HL-60/S4 (cell line): ENCODE measurements around the gene ANO2.

Experiments used
- in situ Hi-C: fragments of 300-500 bp; cut with MboI; formaldehyde crosslinking; loops from 2 replicates; pipeline ENCODE4 v1.14.3; 2022; ENCODE audit warnings: low sequenced_read_pairs

Gene ANO2

DNA sequence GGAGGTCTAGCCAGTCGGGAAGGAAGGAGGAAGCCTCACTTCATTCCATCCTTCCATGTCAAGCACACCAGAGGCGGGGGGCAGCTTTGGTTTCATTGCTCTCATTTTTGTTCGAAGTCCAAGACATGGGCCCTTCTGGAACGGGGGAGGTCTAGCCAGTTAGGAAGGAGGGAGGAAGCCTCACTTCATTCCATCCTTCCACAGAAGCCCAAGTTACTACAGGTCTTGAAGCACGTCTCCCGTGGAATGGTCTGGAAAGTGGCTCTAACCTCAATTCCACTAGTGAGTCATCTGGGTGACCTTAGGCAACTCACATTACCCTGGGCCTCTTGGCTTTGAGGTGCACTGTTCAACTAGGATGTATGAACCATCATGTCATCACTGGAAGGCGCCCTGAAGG is 356.9 kb downstream of the ANO2 start:
- in situ Hi-C loops: no loop called here

DNA sequence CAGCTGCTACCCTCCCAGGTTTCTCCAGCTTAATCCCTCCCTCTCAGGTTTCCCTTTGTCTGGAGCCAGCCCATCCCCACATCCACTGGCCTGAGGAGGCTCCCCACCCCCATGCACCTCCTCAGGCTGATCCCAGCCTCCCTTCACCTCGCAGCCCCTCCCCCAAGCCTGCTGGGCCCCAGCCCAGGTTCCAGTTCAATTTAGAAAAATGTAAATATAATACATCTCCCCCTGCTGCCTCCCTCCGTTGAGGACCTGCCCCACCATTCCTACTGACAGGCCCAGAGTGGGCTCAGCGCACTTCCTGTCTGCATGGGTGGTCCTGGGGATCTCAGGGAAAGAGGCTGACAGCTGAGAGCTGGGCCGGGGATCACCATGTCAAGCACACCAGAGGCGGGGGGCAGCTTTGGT is 357.3 kb downstream of the ANO2 start:
- in situ Hi-C loops: no loop called here

DNA sequence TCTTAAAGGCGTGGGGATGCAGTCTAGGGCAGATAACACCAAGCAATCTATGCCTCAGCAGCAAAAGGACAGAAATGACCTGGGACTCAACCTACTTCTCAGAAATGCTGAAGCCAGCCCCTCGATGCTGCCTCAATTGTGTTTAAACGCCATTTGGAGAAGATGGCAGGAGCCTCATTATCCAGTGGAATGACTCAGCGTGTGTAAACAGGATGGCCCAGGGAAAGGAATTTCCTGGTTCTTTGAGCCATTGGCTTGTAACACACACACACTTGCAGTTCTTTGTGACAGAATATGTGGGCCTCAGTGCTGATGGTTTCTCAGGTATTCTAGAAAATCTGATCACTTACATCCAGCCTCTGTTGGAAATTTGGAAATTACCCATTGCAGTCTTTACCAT is 358.9 kb downstream of the ANO2 start:
- in situ Hi-C loops: no loop called here

DNA sequence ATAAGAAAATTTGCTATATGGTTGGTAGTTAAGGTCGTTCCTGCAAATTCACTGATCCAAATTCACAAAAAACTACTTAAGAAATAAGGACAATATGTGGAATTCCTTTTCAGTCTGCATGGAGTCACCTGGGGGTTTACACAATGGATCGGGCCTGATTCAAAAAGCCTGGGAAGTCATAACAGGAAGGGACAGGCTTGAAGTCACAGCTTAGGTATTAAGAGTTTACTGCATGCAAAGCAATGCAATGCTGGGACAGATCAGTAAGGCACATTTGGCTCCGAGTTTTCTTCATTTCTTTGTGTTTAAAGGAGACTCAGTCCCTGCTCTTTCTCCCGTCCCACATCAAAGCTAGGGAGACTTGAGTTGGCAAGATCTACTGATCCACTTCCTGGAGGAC is 359.9 kb downstream of the ANO2 start:
- in situ Hi-C loops: no loop called here

- in situ Hi-C loops: no loop called here
These were observed 360.5 kb downstream of the ANO2 start for GRCh38 chr12:5584412-5585175.

DNA sequence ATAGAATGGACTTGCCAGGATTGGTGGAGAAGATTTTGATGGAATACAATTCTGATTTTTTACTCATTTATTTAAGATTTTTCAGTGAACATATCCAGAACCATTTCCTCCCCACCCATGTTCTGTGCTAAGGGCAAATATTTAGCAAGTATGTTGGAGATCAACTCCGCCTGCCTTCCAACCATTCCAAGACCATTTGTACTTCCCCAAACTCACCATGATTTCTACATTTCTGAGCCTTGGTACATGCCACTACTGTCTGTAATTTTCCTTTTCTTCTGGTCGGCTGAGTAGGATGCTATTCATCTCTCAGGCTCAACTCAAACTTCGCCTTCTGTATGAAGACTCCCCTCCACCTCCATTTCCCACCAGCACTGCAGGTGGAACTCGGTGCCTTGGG is 362.5 kb downstream of the ANO2 start:
- in situ Hi-C loops: no loop called here

DNA sequence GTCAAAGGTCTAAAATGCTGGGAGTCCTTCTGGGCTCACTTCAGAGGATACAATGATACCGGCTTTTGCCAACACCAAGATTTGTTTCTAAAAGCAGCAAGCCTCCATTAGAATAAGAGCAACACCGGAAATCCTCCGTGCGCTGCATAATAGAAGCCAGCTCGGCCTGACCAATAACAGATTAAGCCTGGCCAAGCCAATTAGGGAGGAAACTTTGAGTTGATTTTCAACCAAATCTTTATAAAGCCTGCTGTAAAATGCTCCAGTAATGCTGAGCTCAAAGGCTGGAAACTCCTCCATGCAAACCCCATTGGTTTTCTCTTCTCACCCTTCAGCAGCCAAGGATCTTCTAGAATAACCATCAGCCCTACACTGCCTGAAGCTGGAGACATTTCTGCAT is 363.0 kb downstream of the ANO2 start:
- in situ Hi-C loops: no loop called here

DNA sequence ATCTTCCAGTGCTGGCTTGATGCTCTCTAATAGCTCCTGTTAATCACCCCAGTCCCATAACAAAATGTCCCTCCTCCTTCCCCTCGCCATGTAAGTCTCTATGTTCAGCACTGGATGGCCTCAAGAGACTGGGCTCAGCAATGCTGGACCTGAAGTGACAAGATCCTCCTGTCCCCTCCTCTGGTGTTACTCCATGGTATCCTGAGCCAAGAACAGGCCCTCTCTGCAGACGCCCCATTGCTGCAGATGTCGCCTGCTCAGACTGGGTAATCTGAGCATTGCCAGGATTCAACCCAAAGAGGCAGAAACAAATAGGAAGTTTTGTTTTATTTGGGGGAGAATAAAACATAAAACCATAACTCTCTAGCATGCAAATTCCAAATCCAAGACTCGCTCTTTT is 363.4 kb downstream of the ANO2 start:
- in situ Hi-C loops: no loop called here

GRCh38 chr12:5581019-5581418 is 364.0 kb downstream of the ANO2 start:
- in situ Hi-C loops: no loop called here

DNA sequence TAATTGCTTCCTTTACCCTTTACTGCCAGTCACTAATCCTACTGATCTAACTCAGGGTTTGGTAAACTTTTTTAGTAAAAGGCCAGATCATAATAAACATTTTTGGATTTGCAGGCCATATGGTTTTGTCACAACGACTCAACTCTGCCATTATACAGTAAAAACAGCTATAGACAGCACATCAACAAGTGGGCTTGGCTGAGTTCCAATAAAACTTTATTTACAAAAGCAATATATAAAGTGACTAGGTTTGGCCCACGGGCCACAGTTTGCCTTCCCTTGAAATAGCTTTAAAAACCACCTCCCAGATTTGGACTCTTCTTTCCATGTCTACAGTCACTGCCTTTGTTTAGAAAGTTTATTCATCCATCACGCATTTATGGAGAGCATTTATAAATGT is 366.3 kb downstream of the ANO2 start:
- in situ Hi-C loops: no loop called here

DNA sequence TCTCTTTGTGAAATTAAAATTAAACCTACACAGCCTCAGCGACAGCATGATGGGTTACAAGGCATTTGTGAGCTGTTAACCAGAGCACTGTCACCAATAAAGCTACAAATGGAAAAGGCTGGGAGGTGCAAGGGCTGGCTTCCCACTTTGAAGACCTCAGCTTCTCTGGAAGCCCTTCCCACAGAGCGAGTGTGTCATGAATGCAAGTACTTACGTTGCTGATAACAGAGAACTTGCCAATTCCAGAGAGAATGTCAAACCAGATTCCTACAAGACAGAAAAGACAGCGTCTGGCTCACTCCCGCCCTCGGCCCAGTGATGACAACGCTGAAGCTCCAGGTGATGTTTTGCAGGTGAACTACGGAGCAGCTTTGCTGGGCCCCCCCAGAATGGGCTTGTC is 367.3 kb downstream of the ANO2 start:
- in situ Hi-C loops: no loop called here

DNA sequence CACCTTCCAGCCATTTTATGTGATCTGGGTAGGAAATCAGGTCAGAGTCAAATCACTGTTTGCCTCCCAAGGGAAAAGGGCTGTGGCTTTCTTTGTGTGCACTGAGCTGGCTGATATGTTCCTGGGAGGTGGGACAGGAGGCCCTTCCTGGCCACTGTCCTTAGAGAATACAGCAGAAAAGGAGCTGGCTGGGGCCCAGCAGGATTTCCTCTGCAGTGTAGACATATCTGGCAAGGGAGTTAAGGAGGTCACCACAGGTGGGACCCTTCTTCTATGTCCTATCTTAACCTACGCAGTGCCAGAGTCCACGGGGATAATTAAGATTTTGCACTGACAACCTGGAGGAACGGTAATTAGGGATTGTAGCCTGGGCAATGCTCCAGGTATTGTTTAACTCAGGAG is 367.8 kb downstream of the ANO2 start:
- in situ Hi-C loops: no loop called here

DNA sequence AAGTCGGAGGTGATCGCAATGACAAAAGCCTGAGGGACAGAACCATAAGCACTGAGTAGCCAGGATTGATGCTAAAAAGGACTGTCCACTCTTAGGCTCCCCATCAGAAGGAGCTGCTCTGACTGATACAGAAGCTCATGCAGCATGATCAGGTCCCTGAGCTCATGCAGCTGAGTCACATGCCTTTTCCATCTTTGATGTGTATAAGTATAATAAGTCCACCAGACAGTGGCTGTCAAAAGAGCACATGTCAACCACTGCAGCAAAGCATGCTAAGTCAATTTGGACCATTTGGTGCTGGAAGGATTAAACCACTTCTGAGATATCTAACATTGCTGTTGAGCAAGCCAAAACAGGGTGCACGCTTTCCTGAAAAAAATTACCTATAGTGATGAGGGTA is 369.1 kb downstream of the ANO2 start:
- in situ Hi-C loops: no loop called here

GRCh38 chr12:5575232-5575631 is 369.8 kb downstream of the ANO2 start:
- in situ Hi-C loops: no loop called here

GRCh38 chr12:5573390-5573789 is 371.7 kb downstream of the ANO2 start:
- in situ Hi-C loops: no loop called here

DNA sequence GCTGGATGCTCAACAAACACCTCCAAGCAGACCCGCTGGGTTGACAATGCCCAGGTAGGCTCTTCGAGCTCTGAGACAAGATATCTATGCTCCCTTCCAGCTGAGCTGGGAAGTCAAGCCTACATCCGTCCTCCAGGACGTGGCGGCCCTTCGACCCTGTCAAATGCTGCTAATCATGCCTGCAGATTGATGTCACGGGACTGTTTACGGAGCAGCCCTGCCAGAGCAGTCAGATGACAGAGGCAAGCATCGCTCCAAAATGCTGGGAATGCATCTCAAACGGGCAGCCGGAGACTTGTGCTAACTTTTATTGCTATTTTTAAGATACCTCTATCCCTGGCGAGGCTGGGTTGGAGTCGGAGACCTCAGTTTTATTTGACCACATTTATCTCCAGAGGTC is 373.9 kb downstream of the ANO2 start:
- in situ Hi-C loops: no loop called here

GRCh38 chr12:5570416-5570815 is 374.6 kb downstream of the ANO2 start:
- in situ Hi-C loops: no loop called here

- in situ Hi-C loops: no loop called here
These were observed 376.6 kb downstream of the ANO2 start for GRCh38 chr12:5568325-5568981.

GRCh38 chr12:5567016-5567725 is 377.9 kb downstream of the ANO2 start:
- in situ Hi-C loops: no loop called here

GRCh38 chr12:5565933-5566599 is 379.0 kb downstream of the ANO2 start:
- in situ Hi-C loops: no loop called here

DNA sequence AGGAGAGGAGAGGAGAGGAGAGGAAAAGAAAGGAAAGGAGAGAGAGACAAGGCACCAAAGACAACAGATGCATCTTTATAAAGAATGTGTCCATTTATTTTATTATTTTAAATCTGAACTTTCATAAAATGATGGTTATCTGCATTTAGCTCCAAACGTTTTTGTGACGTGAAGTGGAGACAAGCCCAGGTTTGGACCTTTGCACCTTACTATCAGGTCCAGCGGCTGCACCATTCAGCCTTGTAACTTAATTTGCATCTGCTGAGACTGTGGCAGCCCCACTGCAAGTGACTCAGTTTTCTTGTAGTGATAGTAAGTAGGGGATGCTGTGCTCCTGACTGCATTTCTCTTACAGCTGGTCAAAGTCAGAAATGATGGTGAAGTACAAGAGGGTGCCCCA is 382.5 kb downstream of the ANO2 start:
- in situ Hi-C loops: no loop called here

DNA sequence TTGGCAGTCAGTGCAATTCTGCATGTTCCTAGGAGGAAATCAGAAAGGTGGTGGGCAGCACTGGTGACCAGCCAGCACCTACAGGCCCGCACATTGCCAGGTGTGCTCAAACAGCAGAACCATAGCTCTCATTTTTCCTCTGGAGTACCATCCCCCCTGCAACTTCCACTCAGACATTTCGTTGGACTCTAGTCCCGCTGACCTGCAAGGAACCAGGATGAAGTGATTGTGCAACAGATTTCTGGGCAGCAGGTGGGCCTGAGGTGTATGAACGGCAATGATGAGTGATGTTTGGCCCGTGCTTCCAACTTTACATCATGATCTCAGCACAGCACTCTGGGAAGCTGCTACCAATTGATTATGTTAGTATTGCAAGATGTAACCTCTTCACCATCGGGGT is 383.2 kb downstream of the ANO2 start:
- in situ Hi-C loops: no loop called here
